ENCODE data around the gene CTBP2.
"Not testable (repeated sequence)": the region's sequence is repeated elsewhere in the genome, so short reads cannot be mapped to it uniquely, and the experiment has no call there.

Gene CTBP2

GRCh38 chr10:125060482-125060825 is 99.9 kb downstream of the CTBP2 start:
- no peak for DNase-seq

DNA sequence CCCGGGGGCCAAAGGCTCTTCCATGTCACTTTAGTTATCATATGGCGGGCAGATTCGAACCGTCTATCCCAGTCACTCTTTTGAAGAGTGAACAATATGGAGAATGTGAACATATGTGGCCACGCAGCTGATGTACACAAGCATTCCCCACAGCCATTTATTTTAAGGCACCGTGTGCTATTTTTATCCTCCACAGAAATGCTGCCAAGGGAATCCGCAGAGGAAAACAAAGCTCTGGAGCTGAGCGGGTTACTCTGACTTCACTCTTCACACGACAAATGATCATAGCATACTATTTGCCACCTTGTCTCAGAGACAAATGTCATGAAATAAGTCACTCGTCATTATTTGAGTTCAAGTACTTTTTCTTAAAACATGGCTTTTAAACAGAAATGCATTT is 100.3 kb downstream of the CTBP2 start:
- no peak for DNase-seq

DNA sequence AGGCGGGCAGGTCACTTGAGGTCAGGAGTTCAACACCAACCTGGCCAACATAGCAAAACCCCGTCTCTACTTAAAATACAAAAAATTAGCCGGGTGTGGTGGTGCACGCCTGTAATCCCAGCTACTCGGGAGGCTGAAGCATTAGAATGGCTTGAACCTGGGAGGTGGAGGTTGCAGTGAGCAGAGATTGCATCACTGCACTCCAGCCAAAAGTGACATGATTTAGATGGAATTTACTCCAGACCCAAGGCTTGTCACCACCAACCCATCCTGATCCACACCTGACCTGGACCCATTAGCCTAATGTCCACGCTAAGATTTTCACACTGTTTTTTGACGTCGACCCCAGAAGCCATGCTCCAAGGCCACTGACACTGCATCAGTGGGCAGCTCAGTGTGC is 101.0 kb downstream of the CTBP2 start:
- not testable (repeated sequence) for DNase-seq

DNA sequence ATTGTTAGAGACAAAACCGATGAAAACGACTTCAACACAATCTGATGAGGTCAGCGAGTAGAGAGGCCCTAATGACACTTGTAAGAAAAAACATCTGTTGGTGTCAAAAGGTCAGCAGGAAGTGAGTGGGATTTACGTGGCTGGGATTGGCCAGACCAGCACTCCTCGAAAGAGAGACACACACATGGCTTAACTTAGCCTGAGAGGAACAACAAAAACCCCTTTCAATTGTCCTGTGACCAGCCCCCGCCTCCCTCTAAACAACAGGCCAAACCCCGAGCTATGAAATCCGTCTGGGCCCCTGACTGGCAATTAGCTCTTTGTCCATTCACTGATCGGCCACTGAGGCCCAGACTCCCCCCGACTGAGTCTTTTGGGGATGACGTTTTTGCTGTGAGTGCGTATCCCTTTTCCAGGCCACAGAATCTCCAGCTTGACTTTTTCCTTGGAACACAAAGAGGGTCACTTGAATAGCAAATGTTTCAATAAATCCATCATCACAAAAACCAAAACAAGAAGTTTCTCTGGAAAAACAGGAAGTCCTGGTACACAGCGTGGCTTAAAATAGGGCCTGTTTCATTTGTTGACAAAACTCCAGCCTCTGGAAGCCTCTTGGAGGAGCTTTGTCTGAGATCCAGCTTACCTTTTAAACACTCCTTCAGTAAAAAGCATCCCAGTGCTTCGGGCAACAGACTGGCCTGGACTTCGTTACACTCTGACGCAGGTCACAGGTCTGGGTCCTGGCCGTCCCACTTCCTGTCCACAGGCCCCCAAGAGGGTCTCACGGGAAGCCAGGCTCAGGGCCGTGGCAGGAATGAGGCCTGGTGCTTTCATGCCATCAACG is 103.0 kb downstream of the CTBP2 start:
- DNase-seq: no peak

DNA sequence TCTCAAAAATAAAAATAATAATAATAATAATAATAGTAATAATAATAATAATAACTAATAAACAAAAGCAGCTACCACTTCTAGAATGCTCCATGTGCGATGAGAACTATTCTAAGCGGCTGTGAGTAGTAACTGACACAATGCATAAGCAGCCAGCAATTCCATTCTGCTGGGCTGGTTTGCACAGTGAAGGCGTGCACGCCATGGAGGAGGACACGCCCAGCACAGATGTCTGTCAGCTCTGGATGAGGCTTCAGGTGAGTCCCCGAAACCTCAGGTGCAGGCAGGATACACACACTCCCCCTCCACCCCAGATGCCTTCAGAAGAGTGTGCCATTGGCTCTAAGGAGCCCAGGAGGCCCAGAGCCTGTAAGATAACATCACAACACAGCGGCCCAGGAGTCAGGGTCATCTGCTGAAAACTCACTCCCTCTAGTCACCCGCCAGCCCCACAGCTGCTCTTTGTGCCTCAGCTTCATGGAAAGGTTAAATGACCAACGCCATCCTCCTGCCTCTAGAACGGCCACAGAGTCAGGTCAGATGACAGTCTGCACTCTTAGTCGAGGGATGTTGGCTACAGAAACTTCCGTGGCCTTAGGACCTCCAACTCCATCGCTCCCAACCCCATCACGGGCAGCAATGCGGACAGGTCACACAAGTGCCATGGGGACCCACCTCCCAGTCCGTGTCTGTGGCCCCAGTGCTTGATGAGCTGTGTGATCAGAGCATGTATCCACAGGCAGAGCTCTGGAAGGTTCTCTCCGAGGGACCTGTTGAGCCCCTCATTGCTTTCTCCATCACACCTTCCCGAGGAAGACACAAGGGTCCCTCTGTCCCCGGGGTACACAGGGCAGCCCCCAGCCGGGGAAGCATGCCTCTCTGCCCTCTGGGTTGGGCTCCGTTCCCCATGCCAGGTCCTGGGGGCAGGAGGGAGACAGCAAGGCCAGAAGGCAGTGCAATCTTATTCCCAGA is 103.9 kb downstream of the CTBP2 start:
- DNase-seq: no peak

- no peak for DNase-seq
These were observed 104.9 kb downstream of the CTBP2 start for GRCh38 chr10:125055446-125055845.

- DNase-seq: no peak
These were observed 105.6 kb downstream of the CTBP2 start for GRCh38 chr10:125054669-125055268.

GRCh38 chr10:125054216-125054615 is 106.1 kb downstream of the CTBP2 start:
- no peak for DNase-seq

DNA sequence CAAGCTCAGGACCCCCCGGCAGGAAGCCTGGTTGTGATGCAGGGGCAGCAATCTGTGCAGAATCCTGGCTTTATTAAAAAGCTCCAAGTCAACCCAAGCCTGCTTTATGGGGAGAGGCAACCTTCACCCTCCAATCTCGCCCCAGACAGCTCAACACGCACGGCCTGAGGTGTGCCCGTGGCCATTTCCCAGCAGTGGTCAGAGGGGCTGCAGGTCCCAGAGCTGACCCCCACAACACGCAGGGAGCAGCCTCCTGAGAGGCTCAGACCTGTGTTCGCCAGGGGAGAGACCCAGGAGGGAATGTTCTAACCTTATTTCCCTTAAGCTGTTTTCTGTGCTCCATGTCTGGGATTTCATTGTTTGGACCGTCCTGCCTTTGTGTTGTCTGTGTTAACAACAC is 108.2 kb downstream of the CTBP2 start:
- no peak for DNase-seq

GRCh38 chr10:125050383-125050782 is 110.0 kb downstream of the CTBP2 start:
- no peak for DNase-seq

GRCh38 chr10:125049216-125049881 is 111.0 kb downstream of the CTBP2 start:
- no peak for DNase-seq

GRCh38 chr10:125048094-125048864 is 112.1 kb downstream of the CTBP2 start:
- DNase-seq: peak; percentile 58 to 62

- DNase-seq: no peak
These were observed 116.3 kb downstream of the CTBP2 start for GRCh38 chr10:125043841-125044658.

DNA sequence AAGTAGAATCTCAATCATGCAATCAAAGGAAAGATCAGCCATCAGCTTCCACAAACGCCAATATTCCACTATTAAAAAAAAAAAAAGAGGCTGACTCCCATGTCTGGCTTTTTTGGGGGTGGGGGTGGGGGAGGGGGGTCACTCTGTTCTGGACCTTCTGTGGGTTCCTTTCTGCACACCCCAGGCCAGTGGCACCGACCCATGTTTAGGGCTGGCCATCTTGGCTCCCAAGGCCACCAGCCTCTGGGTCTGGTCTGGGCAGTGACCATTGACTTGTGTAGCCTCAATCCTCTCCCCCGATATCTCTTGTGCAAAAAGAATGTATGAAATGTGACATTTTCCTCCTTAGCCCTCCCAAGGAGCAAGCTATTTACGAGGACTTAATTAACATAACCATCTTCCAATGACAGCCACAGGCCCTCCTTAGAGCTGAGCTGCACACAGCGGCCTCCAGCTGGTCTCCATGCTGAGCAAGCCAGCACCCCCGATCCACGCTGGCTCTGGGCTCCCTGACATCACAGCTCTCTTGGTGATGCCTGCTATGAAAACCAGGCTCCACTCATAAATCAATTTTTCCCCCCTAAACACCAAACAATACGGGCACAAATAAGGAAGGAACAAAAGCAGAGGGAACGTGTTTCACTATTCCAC is 118.4 kb downstream of the CTBP2 start:
- DNase-seq: no peak

DNA sequence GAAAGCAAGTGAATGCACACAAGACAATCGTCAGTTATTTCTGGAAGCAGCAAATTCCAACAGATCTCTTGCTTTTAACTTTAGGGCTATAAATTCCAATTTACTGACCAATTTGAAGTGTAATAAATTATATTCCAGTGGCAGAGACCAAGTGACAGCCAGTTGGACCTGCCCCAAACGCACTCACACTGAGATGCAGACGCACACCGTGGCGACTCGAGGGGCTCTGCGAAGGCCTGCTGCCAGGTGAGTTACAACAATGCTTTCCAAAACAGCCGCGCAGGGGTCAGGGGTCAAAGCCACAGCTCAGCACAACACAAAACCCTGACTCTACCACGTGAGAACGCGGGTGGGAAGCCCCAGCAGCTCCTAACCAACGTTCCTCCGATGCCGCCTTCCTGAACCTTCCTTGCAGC is 121.0 kb downstream of the CTBP2 start:
- DNase-seq: no peak

DNA sequence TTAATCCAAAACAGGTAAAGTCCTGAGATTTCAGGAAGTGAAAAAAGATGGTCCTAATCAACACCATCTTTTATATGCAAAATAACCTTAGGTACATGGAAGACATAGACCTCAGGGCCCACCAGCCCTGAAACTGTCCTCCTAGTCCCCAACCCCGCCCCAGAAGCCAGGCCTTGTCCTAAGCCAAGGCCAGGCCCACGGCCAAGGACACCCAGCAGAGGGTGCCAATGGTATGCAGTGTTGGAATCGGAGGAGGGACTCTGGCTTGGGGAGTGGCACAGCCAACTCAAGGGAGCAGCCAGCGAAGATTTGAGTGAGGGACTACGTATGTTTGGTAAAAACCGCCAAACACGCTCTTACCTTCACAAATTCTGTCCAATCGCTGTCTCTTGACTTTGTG is 121.7 kb downstream of the CTBP2 start:
- no peak for DNase-seq

DNA sequence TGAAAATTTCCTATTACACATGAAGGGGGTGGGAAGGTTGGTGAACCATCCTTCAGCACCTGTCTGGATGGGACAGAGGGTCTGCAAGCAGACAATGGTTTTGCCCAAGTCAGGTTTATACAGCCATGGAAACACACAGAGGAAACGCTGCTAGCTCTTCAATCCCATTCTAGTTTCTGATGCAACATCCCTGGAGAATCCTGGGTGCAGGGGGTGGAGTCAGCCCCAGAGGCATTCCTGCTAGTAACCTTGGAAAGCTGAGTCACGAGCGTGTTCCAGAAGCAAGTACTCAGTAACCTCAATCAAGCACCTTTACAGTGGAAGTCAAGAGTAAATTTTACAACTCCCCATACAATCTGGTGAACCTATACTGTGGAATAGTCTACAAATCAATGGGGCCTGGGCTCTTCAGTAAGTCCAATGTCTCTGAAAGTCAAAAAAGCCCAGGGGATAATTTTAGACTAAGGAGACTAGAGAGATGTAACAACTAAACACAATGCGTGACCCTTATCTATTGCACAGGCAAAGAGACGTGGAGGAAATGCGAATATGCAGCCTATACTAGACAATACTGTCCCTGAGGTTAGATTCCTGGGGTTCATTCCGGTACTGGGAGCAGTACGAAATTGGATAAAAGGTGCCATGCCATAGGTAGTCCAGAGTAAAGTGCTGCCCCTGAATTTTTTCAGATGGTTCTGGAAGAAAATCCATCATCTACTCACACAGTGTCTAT is 123.1 kb downstream of the CTBP2 start:
- DNase-seq: no peak

- no peak for DNase-seq
These were observed 124.6 kb downstream of the CTBP2 start for GRCh38 chr10:125035588-125036295.

DNA sequence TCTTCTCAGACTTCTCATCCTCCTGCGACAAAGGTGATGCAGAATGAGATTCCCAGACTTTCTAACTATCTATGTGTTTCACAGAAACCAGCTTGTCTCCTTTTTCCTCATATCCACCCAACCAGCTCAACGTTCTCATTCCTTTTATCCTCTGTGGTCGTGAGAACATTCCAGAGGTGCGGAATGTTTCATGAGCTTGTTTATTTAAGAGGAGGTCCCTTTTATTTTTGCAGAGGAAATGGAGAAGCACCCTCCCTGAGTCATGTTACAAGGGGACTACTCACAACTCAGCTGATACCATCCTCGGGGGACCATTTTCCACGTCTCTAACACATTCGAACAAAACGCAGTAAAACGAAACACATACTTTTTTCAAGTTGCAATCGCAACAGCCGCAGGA is 125.2 kb downstream of the CTBP2 start:
- DNase-seq: no peak
